Muscle of back (tissue), 11 donors: Measurements from ENCODE around the gene SLC4A9. TPM values are rescaled to one million over a fixed set of nuclear protein-coding genes. Genes with fewer than 3 reads are reported as not detected.
"Not testable (repeated sequence)": the region's sequence is repeated elsewhere in the genome, so short reads cannot be mapped to it uniquely, and the experiment has no call there.

Source experiments
- DNase-seq, 3 donors: peaks; one replicate each; pipeline versions ENCODE4 v3.0.0 to v3.0.0-alpha.2; 2013
- polyA plus RNA-seq, 10 donors: library from polyadenylated mRNA; unstranded; fragments of 120-200 nt; gene quantifications; one replicate each; pipeline ENCODE4 v1.2.1, GENCODE V29; 2013; ENCODE audit not compliant: insufficient read length in 10 of 10

SLC4A9 gene
- polyA plus RNA-seq, 10 donors: 0.14 to 0.30 (median 0.17) TPM; not detected in 7

GRCh38 chr5:140337880-140338279 lies 22.1 kb upstream of the SLC4A9 start:
- no peak for DNase-seq

GRCh38 chr5:140338336-140338735 lies 21.7 kb upstream of the SLC4A9 start:
- DNase-seq: no peak

DNA sequence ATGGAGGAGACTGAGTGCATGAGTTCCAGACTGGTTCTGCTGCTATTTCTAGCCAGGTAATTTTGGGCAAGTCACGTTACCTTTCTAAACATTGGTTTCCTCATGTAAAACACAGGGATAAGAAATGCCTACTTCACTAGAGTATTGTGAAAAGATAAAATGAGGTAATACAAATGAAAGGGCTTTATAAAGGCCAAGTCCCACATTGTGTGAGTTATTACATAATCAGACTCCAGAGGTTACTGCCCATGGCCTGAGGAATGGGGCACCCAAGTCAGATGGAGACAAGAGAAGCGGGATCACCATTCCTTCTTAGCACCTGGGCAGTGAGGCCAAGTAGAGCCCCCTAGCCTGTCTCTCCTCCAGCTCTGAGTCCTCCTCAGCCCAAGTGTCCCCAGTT lies 21.1 kb upstream of the SLC4A9 start:
- no peak for DNase-seq

- no peak for DNase-seq
These were observed 20.4 kb upstream of the SLC4A9 start for GRCh38 chr5:140339636-140340035.

DNA sequence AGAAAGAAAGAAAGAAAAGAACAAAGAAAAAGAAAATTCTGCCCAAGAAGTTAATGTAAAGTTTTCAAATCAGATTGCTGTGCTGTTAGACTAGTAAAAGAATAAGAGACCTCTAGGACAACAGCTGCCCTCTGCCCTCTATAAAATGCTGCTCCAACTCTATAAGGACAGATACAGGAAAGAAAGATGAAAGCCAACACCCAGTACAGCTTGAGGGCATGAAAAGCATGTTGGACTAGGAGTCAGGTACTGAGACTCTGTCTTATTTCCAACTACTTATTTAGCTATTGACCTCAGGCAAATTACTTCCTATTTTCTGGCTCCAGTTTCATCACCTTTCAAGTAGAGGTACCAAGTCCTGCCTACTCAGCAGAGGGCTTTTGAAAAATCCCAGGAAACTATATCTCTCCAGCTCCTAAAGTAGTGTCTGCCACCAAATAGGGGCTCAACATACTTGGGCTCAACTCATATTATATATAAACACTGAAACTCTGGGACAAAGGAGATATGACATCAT lies 19.3 kb upstream of the SLC4A9 start:
- DNase-seq: no peak

- no peak for DNase-seq
These were observed 18.4 kb upstream of the SLC4A9 start for GRCh38 chr5:140341591-140341990.

DNA sequence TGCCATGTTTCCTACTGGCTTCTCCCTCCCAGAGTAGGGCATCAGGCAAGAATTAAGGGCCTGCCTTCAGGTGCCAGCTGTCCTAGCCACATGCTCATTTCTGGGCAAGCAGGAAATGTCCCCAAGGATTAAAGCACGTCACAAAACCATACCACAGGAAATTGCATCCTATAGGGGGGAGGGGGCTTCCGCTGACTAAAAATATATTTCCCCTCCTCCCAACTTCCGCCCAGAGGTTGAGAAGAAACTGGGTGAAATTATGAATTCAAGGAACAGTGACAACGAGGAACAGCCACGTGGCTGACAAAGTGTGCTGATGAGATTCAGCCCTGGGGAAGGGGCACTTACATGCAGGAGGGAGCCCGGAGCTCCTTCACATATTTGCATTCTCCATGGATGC lies 17.7 kb upstream of the SLC4A9 start:
- peak in 1 of 3 donors; percentile 71 for DNase-seq

- DNase-seq: no peak
These were observed 17.1 kb upstream of the SLC4A9 start for GRCh38 chr5:140342896-140343295.

GRCh38 chr5:140343849-140344248 lies 16.1 kb upstream of the SLC4A9 start:
- DNase-seq: not testable (repeated sequence)

DNA sequence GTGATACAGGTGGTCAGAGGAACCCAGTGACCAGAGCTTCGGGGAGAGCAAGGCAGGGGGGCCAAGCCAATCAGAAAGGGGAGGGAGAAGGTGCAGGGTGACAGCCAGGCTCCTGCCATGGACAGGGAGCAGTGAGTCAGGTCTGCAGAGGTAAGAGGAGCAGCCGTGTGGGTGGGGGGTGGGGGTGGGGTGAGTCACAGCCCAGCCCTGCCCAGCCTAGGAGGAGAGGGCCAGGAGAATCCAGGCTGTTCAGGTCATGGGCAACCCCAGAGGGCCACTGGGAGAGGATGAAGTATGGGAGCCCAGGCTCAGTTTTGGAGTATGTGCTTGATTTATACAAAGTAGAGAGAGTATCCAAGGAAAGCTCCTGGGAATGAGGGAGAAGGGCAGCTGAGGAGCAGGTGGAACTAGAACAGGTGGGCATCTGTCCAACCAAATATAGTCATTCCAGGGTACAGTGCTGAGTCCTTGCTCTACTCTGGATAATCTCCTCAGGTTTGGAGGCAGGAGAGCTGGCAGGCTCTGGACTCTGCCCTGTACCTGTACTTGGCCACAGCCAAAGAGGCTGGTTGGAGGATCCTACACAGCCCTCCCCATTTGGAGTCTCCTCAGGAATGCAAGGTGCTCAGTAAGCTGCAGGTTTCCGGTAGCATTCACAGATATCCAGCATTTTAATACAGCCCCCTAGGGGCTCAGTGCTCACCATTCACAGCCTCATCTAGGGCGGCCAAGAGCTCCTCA lies 15.1 kb upstream of the SLC4A9 start:
- DNase-seq: no peak

DNA sequence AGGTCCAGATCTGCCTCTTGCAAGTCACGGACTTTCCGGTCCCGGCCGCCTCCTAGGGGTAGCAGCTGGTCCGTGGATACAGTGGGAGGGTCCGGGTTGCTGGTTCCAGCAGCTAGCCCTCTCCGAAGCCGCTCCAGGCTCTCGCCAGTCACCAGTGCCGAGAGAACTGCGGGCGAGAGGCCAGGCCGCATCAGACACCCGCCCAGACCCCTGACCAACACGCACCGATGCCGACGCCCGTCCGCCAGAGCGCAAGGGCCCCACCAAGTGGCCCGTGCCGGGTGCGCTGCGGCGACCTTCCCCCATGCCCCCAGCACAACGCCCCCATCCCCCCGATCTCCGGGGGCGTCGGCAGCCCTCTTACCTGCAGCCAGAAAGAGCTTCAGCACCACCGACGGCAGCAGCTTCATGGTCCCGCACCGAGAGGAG lies 14.1 kb upstream of the SLC4A9 start:
- peak in 2 of 3 donors; percentile 63 to 78 for DNase-seq

GRCh38 chr5:140346348-140347221 lies 13.4 kb upstream of the SLC4A9 start, which contains the start of gene HBEGF:
Gene HBEGF, minus strand, starts transcription at chr5:140346603. Its CDS starts 275 bp downstream, at chr5:140346328.
- DNase-seq: peak; percentile 78 to 92 (median 84)

DNA sequence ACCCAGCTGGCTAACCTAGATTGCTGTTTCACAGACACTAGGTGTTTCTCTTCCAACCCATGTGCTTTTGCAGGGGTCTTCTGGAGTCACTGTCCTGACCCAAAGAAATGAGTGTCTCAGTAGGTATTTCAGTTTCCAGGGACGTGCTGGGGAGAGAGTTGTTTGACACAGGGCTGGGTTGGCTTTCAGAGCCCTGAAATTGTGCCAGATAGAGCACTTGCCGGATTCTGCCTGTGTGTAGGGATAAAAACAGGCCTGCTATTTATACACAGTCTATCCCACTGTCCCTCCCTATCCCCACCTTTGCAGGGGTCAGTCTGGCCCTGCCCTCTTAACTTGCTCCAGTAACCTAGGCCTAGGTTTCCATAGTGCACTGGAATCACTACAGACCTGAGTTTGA lies 12.6 kb upstream of the SLC4A9 start:
- DNase-seq: no peak

DNA sequence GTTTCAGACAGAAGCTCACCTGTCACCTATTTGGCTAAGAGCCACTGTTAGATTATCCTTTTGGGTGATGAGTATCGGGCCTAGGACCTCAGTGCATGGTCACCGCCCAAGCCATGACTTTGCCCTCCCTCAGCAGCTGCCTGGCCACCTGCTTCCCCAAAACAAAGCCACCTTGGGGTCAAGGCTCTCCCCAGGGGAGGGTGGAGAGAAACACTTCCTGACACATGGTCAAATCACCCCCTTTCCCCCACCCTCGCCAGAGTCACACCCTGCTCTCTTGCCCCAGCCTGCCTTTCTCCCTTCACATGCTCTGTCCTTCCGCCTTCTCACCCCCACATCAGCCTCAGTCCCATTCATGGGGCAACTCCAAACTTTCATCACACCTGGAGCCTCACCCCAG lies 11.9 kb upstream of the SLC4A9 start:
- DNase-seq: no peak

- no peak for DNase-seq
These were observed 10.8 kb upstream of the SLC4A9 start for GRCh38 chr5:140349244-140349643.

DNA sequence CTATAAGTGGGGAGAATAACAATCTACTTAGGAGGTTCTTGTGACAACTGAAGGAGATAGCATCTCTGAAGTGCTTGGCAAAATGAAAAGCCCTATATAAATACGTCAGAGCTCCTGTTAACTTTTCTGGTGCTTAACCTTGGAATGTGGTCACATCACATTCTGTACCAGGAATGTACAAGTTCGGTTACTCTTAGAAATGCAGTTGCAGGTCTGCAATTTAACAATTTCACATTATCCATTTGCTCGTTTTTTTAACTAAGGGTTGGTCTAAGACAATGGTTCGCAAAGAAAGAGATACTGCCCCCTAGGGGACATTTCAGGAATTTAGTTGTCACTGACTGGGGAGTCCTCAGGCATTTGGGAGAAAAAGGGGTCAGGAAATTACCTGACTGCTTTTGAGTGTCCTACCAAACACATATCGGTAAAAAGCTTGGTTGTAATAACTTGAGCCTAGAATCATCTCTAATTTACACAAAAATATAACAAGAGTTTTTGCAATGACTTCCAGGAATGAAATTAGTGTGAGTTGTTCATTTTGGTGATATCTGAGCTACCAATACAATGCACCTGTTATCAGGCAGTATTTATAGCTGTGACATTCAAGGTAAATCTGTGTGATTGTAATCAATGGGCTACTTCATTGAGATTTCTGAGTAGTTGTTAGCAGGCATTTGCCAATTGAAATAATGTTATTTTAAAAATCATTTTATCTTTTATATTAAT lies 8.2 kb upstream of the SLC4A9 start:
- DNase-seq: peak; percentile 65 to 80 (median 76)

GRCh38 chr5:140355546-140355945 lies 4.4 kb upstream of the SLC4A9 start:
- DNase-seq: no peak

GRCh38 chr5:140356853-140357725 lies 2.9 kb upstream of the SLC4A9 start:
- no peak for DNase-seq

DNA sequence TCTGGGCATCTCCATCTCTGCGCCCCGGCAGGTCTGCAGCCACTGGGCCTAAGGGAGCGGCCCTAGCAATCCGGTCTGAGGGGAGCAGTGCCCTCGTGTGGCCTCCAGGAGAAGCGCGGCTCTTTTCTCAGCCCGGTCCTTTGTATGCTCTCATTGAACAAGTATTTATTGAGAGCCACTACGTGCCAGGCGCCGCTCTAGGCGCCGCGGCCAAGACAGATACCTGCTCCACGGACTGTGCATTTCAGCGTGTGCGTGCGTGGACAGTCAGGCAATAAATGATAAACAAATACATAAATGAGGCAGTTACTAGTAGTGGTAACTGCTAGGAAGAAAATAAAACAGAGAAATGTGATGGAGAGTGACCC lies 2.3 kb upstream of the SLC4A9 start:
- DNase-seq: peak; percentile 71 to 91 (median 87)

DNA sequence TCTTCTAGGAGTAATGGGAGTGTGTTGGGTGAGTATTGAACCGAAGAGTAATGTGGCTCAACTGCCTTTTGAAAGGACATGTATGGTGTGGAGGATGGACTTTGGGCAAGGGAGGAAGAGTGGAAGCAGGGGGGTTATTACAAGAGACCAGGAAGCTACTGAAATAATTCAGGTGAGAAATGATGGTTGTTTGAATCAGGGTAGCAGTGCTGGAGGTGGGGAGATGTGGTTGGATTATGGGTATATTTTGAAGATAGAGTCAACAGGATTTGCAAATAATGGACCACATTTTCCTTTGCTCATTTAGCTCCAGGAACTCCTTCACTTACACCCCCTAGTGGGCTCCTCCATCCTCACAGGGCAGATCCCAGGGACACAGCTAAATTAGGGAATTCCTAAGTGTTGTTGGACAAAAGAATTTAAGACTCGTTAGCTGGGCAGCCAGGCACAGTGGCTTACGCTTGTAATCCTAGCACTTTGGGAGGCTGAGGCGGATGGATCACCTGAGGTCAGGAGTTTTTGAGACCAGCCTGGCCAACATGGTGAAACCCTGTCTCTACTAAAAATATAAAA lies 1.2 kb upstream of the SLC4A9 start:
- no peak for DNase-seq
